Neuronal stem cell (in vitro differentiated cells): ENCODE results near the gene AP2A1.

Experiments
- DNase-seq: peaks from one replicate; pipeline ENCODE4 v3.0.0-alpha.2; 2013; ENCODE audit warnings: low spot score
- H2AFZ ChIP-seq: one replicate; pipeline ENCODE4 v1.6.1; 2013; ENCODE audit warnings: mild to moderate bottlenecking, low read length, inconsistent platforms
- H2AK5ac ChIP-seq: 2 replicates; pipeline ENCODE4 v1.6.1; 2013; ENCODE audit warnings: low read depth, mild to moderate bottlenecking, inconsistent platforms, low read length, moderate library complexity, mixed read lengths
- H2BK120ac ChIP-seq: 2 replicates; pipeline ENCODE4 v1.6.1; 2013; ENCODE audit warnings: low read depth, mild to moderate bottlenecking, inconsistent platforms, low read length, moderate library complexity, mixed read lengths
- H2BK12ac ChIP-seq: one replicate; pipeline ENCODE4 v1.6.1; 2013; ENCODE audit warnings: low read length, inconsistent platforms
- H2BK15ac ChIP-seq: 2 replicates; pipeline ENCODE4 v1.6.1; 2013; ENCODE audit warnings: mild to moderate bottlenecking, low read length, inconsistent platforms, mixed read lengths
- H2BK5ac ChIP-seq: one replicate; pipeline ENCODE4 v1.6.1; 2013; ENCODE audit warnings: inconsistent platforms, mild to moderate bottlenecking, low read length, moderate library complexity
- H3K14ac ChIP-seq: one replicate; pipeline ENCODE4 v1.6.1; 2013; ENCODE audit warnings: low read length, inconsistent platforms
- H3K18ac ChIP-seq: 2 replicates; pipeline ENCODE4 v1.6.1; 2013; ENCODE audit warnings: low read length, inconsistent platforms
- H3K23ac ChIP-seq: 2 replicates; pipeline ENCODE4 v1.6.1; 2013; ENCODE audit warnings: low read depth, mild to moderate bottlenecking, mixed read lengths, low read length, inconsistent platforms; ENCODE audit not compliant: poor library complexity
- H3K27ac ChIP-seq: replicated peaks from 3 replicates; pipeline ENCODE4 v1.5.1; 2013; ENCODE audit warnings: low read length, inconsistent platforms
- H3K27me3 ChIP-seq, 3 experiments: 2 replicates each; pipeline ENCODE4 v1.6.1; 2013; ENCODE audit warnings: low read length in 3 of 3, mild to moderate bottlenecking in 2 of 3, inconsistent platforms in 1 of 3, low read depth in 1 of 3, mixed read lengths in 1 of 3, moderate library complexity in 1 of 3; ENCODE audit not compliant: control insufficient read depth in 3 of 3, insufficient read depth in 3 of 3
- H3K36me3 ChIP-seq, 2 donors: replicated peaks in 1 of 2; 2 replicates each; pipeline ENCODE4 v1.6.1; 2013; ENCODE audit warnings: low read length in 2 of 2; ENCODE audit not compliant: control insufficient read depth in 2 of 2, insufficient read depth in 2 of 2
- H3K4ac ChIP-seq: 2 replicates; pipeline ENCODE4 v1.6.1; 2013; ENCODE audit warnings: inconsistent platforms, mild to moderate bottlenecking, low read length, moderate library complexity
- H3K4me1 ChIP-seq, 2 donors: 1 replicate in 1 of 2; 2 replicates in 1 of 2; pipeline ENCODE4 v1.6.1; 2013; ENCODE audit warnings: low read length in 2 of 2, low read depth in 1 of 2; ENCODE audit not compliant: control insufficient read depth in 2 of 2, insufficient read depth in 1 of 2
- H3K4me2 ChIP-seq: one replicate; pipeline ENCODE4 v1.6.1; 2013; ENCODE audit warnings: mild to moderate bottlenecking, low read length, inconsistent platforms; ENCODE audit not compliant: insufficient read depth, poor library complexity, severe bottlenecking
- H3K4me3 ChIP-seq, 2 donors: 2 replicates each; pipeline ENCODE4 v1.5.1; 2013; ENCODE audit warnings: low read length in 2 of 2, mild to moderate bottlenecking in 2 of 2, inconsistent platforms in 1 of 2, moderate library complexity in 1 of 2
- H3K79me1 ChIP-seq: one replicate; pipeline ENCODE4 v1.6.1; 2013; ENCODE audit warnings: low read depth, mild to moderate bottlenecking, inconsistent platforms, low read length, moderate library complexity
- H3K9ac ChIP-seq: one replicate; pipeline ENCODE4 v1.6.1; 2013; ENCODE audit warnings: mild to moderate bottlenecking, low read depth, low read length, inconsistent platforms; ENCODE audit not compliant: poor library complexity
- H3K9me3 ChIP-seq, 2 donors: replicated peaks in 1 of 2; 2 replicates each; pipeline versions ENCODE3 to v1.6.1; 2013; ENCODE audit warnings: low read length in 2 of 2, mild to moderate bottlenecking in 2 of 2, inconsistent platforms in 1 of 2, low read depth in 1 of 2, mixed read lengths in 1 of 2, moderate library complexity in 1 of 2; ENCODE audit not compliant: control insufficient read depth in 2 of 2, insufficient read depth in 1 of 2
- H4K8ac ChIP-seq: one replicate; pipeline ENCODE4 v1.6.1; 2013; ENCODE audit warnings: low read depth, mild to moderate bottlenecking, inconsistent platforms, low read length, moderate library complexity
- H4K91ac ChIP-seq: one replicate; pipeline ENCODE4 v1.6.1; 2013; ENCODE audit warnings: low read length, low read depth, mild to moderate bottlenecking, inconsistent platforms; ENCODE audit not compliant: poor library complexity
- WGBS, 2 donors: extraction: QIAGEN DNeasy Blood & Tissue Kit; methylation state at CpG; one replicate each; pipeline ENCODE4 v1.1.7; 2013; ENCODE audit warnings: missing lambda C conversion rate in 2 of 2, mixed read lengths in 1 of 2; ENCODE audit not compliant: insufficient read length in 2 of 2, insufficient replicate concordance in 1 of 2; ENCODE audit errors: extremely low coverage in 2 of 2; 5-methylcytosine and 5-hydroxymethylcytosine counted together

Gene AP2A1

GRCh38 chr19:49824662-49825061 lies 57.9 kb downstream of the AP2A1 start:
- Histone ChIP-seq H2BK12ac (no peak overlapping the region), H3K9me3 (no peaks in the 10 kb centered on the region), H3K36me3 (peaks cover 38 to 82% of the 10 kb centered on the region in 2 donors), H2BK5ac (no peak overlapping the region), H4K8ac (no peak overlapping the region), H3K79me1 (peaks cover 22% of the 10 kb centered on the region), H2AK5ac (no peak overlapping the region), H3K4ac (no peak overlapping the region), H2BK15ac (no peak overlapping the region), H3K4me1 (no peaks in the 10 kb centered on the region), H2AFZ (no peak overlapping the region), H3K18ac (no peak overlapping the region), H3K4me2 (no peak overlapping the region), H4K91ac (no peak overlapping the region), H3K14ac (no peak overlapping the region), H2BK120ac (no peak overlapping the region), H3K27ac (no peak overlapping the region), H3K4me3 (no peak overlapping the region), H3K27me3 (no peaks in the 10 kb centered on the region), H3K9ac (no peak overlapping the region), H3K23ac (no peak overlapping the region)
- DNase-seq, result no peak
- WGBS, 2 donors, result no CpG with 5 or more reads among the region's 6 CpGs

GRCh38 chr19:49827034-49827433 lies 60.2 kb downstream of the AP2A1 start:
- Histone ChIP-seq H3K23ac (no peak overlapping the region), H4K8ac (no peak overlapping the region), H2BK12ac (no peak overlapping the region), H2AFZ (no peak overlapping the region), H3K4ac (no peak overlapping the region), H2AK5ac (no peak overlapping the region), H3K4me1 (no peaks in the 10 kb centered on the region), H3K14ac (no peak overlapping the region), H3K4me3 (no peak overlapping the region), H3K4me2 (no peak overlapping the region), H3K79me1 (peaks cover 28% of the 10 kb centered on the region), H4K91ac (no peak overlapping the region), H3K36me3 (peaks cover 40 to 87% of the 10 kb centered on the region in 2 donors), H3K18ac (no peak overlapping the region), H3K9ac (no peak overlapping the region), H3K27me3 (no peaks in the 10 kb centered on the region), H2BK15ac (no peak overlapping the region), H2BK120ac (no peak overlapping the region), H3K27ac (no peak overlapping the region), H3K9me3 (no peaks in the 10 kb centered on the region), H2BK5ac (no peak overlapping the region)
- WGBS, 2 donors, result no CpG with 5 or more reads among the region's 14 CpGs
- no peak for DNase-seq

GRCh38 chr19:49829200-49829599 lies 62.4 kb downstream of the AP2A1 start:
- Histone ChIP-seq H3K23ac (no peak overlapping the region), H3K9ac (no peak overlapping the region), H3K36me3 (peaks cover 47 to 89% of the 10 kb centered on the region in 2 donors), H3K27ac (no peak overlapping the region), H2BK120ac (no peak overlapping the region), H2AFZ (no peak overlapping the region), H3K4ac (no peak overlapping the region), H4K8ac (no peak overlapping the region), H3K27me3 (no peaks in the 10 kb centered on the region), H3K4me3 (no peak overlapping the region), H3K14ac (no peak overlapping the region), H3K79me1 (peaks cover 26% of the 10 kb centered on the region), H2BK12ac (no peak overlapping the region), H2BK15ac (no peak overlapping the region), H3K18ac (no peak overlapping the region), H4K91ac (no peak overlapping the region), H2BK5ac (no peak overlapping the region), H2AK5ac (no peak overlapping the region), H3K9me3 (no peaks in the 10 kb centered on the region), H3K4me2 (no peak overlapping the region), H3K4me1 (no peaks in the 10 kb centered on the region)
- DNase-seq, result no peak
- no CpG with 5 or more reads among the region's 8 CpGs for WGBS, 2 donors

GRCh38 chr19:49829721-49830120 lies 62.9 kb downstream of the AP2A1 start:
- H3K4ac ChIP-seq, result no peak overlapping the region
- no peak overlapping the region for H3K23ac ChIP-seq
- peaks cover 49 to 89% of the 10 kb centered on the region in 2 donors for H3K36me3 ChIP-seq
- H2BK120ac ChIP-seq, result no peak overlapping the region
- no peaks in the 10 kb centered on the region for H3K4me1 ChIP-seq
- no peak overlapping the region for H2AFZ ChIP-seq
- H3K14ac ChIP-seq, result no peak overlapping the region
- no peak overlapping the region for H2BK5ac ChIP-seq
- DNase-seq, result no peak
- H3K4me3 ChIP-seq, result no peak overlapping the region
- H4K8ac ChIP-seq, result no peak overlapping the region
- no peak overlapping the region for H3K9ac ChIP-seq
- no peak overlapping the region for H3K4me2 ChIP-seq
- WGBS, 2 donors, result no CpG with 5 or more reads among the region's 18 CpGs
- no peak overlapping the region for H2AK5ac ChIP-seq
- H3K9me3 ChIP-seq, result no peaks in the 10 kb centered on the region
- H4K91ac ChIP-seq, result no peak overlapping the region
- H3K18ac ChIP-seq, result no peak overlapping the region
- no peak overlapping the region for H3K27ac ChIP-seq
- H3K79me1 ChIP-seq, result peaks cover 24% of the 10 kb centered on the region
- no peaks in the 10 kb centered on the region for H3K27me3 ChIP-seq
- no peak overlapping the region for H2BK12ac ChIP-seq
- H2BK15ac ChIP-seq, result no peak overlapping the region
